ENCODE data around the gene NME3.
"Not testable (repeated sequence)": the region's sequence is repeated elsewhere in the genome, so short reads cannot be mapped to it uniquely, and the experiment has no call there.

Gene NME3

GRCh38 chr16:1754204-1754603, 17.1 kb downstream of the NME3 start:
- no peak for DNase-seq (ENCODE audit: low read depth in 2 of 2, low spot score in 1 of 2)

- DNase-seq (ENCODE audit: low read depth in 2 of 2, low spot score in 1 of 2), result no peak
Measured at GRCh38 chr16:1752853-1753252, 18.5 kb downstream of the NME3 start.

DNA sequence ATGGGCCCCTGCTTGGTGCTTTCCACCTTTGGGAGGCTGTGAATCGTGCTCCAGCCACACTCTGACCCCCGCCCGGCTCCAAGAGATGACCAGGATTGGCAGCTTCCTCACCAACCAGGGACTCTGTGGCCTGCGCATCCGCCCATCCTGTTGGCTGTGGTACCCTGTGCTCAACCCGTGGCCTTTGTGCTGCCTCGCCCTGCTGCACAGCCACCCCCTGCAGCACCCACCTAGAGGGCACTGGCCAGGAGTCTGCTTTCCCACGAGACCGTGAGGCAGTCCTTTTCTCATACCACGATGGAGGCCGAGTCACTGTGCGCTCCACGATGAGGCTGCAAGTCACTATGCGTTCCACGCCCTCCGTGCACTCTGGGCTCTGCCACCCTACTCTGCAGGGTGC, 19.4 kb downstream of the NME3 start:
- DNase-seq (ENCODE audit: low read depth in 2 of 2, low spot score in 1 of 2), result no peak

GRCh38 chr16:1749152-1750117, 21.9 kb downstream of the NME3 start:
- DNase-seq (ENCODE audit: low read depth in 2 of 2, low spot score in 1 of 2), result no peak

DNA sequence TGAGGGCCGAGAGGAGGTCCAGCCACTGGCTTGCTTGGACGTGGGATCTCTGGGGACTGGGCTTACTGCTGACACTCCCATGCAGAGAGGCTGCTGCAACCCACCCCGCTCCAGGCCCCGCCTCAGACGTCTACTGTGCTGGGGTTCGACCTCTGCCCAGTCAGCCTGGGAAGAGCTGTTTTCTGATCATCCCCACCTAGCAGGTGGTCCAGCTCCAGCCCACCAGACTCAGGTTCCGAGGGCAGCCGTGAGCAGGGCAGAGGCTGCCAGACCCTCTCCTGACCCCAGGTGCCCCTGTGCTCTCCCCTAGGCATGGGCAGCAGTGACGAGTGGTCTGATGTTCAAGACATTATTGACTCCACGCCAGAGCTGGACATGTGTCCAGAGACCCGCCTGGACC, 23.4 kb downstream of the NME3 start:
- DNase-seq (ENCODE audit: low read depth in 2 of 2, low spot score in 1 of 2), result no peak

DNA sequence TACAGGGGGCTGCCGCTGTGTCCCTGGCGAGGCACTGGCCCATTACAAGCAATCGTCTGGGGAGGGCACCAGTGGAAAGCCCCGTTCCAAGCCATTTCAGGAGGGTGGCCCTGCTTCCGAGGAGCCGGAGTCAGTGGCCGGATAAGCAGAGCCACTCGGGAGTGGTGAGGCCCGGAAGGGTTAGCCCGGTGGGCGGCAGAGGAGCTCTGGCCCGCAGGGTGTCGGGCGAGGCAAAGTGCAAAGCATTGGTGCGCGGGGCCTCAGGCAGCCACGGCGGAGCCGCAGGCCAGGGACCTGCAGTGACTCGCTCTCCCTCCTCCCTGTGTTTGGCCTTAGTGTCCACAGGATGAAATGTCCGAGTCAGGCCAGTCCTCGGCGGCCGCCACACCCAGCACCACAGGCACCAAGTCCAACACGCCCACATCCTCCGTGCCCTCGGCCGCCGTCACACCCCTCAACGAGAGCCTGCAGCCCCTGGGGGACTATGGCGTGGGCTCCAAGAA, 24.6 kb downstream of the NME3 start:
- DNase-seq (ENCODE audit: low read depth in 2 of 2, low spot score in 1 of 2), result no peak

- DNase-seq (ENCODE audit: low read depth in 2 of 2, low spot score in 1 of 2), result no peak
Measured at GRCh38 chr16:1745900-1746692, 25.2 kb downstream of the NME3 start.

DNA sequence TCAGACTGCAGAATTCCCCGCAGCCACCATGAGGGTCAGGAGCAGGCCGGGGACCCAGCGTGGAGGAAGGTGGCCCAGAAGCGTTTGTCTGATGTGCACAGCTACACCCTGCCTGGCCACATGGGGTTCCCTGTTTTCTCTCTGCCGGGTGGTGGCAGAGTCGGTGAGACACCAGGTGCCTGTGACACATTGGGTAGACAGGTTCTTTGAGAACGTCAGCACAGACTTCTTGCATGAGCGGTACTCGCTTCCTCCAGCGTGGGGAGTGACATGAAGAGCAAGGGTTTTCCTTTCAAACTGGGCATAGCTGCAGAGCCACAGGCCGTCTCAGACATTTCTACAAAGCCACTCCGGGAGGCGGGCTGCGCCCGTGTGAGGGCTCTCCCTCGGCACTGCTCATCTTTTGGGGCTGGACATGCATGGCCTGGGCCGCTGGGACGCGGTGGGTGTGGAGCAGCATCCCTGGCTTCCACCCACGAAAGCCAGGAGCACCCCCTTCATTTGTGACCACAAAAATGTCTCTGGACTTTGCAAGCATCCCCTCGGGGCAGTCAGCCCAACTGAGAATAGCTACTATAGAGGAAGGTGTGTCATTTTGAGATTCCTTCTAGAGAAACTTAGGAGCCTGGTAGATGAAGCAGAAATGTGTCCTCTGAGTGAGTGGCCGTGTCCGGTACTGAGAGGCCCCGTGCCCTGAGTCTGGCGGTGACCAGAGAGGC, 26.0 kb downstream of the NME3 start:
- no peak for DNase-seq (ENCODE audit: low read depth in 2 of 2, low spot score in 1 of 2)

GRCh38 chr16:1744338-1744840, 27.0 kb downstream of the NME3 start:
- no peak for DNase-seq (ENCODE audit: low read depth in 2 of 2, low spot score in 1 of 2)

- no peak for DNase-seq (ENCODE audit: low read depth in 2 of 2, low spot score in 1 of 2)
Measured at GRCh38 chr16:1743376-1744337, 27.7 kb downstream of the NME3 start.

GRCh38 chr16:1741553-1742165, 29.7 kb downstream of the NME3 start:
- DNase-seq (ENCODE audit: low read depth in 2 of 2, low spot score in 1 of 2), result no peak

GRCh38 chr16:1740781-1741490, 30.4 kb downstream of the NME3 start:
- no peak for DNase-seq (ENCODE audit: low read depth in 2 of 2, low spot score in 1 of 2)

DNA sequence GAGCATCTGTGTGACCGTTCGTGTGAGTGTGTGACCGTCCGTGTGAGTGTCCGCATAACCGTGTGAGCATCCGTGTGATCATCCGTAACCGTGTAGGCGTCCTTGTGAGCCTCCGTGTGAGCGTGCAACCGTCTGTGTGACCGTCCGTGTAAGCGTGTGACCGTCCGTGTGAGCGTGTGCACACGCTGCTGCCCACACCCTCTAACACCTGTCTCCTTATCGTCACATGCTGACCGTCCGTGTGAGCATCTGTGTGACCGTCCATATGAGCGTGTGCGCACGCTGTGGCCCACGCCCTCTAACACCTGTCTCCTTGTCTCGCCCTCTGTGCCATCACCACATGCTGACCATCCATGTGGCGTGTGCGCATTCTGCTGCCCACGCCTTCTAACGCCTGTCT, 31.1 kb downstream of the NME3 start:
- DNase-seq (ENCODE audit: low read depth in 2 of 2, low spot score in 1 of 2), result no peak

- DNase-seq (ENCODE audit: low read depth in 2 of 2, low spot score in 1 of 2), result no peak
Measured at GRCh38 chr16:1734816-1735215, 36.5 kb downstream of the NME3 start.

GRCh38 chr16:1734123-1734522, 37.2 kb downstream of the NME3 start:
- DNase-seq (ENCODE audit: low read depth in 2 of 2, low spot score in 1 of 2), result no peak

GRCh38 chr16:1732551-1732987, 38.8 kb downstream of the NME3 start:
- DNase-seq (ENCODE audit: low read depth in 2 of 2, low spot score in 1 of 2), result not testable (repeated sequence)

DNA sequence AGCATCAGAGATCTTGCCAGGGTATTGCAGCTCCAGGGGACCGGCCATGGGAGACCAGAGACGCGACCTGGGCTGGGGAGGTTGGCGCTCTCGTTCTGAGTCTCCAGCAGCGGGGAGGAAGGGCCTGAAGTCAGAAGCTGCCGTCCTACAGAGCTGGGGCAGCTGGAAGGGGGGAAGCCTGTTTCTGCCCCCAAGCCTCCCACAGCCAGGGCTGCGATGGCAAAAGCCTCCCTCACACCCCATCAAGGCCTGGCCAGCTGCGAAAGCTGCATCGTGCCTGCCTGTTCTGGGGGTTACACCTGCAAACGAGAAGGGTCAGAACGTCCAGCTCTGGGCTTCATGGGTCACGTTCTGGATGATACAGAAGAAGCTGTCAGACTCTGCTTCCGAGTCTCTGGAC, 39.3 kb downstream of the NME3 start:
- DNase-seq (ENCODE audit: low read depth in 2 of 2, low spot score in 1 of 2), result no peak

DNA sequence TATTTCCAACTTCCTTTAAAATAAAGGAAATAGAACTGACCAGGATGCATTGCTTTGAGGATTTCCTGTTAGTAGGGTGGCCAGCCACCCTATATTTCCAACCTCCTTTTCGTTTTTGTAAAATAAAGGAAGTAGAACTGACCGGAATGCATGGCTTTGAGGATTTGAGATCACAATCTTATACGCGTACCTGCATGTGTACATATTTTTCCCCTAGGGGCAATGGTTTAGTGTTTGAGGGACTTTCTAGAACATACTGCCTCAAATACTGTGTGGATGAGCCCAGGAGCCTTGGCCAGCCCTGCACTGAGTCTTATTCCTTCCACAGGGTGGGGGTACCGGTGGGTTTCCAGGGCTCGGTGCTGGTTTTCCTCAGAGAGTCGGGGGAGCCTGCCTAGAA, 39.7 kb downstream of the NME3 start:
- no peak for DNase-seq (ENCODE audit: low read depth in 2 of 2, low spot score in 1 of 2)

DNA sequence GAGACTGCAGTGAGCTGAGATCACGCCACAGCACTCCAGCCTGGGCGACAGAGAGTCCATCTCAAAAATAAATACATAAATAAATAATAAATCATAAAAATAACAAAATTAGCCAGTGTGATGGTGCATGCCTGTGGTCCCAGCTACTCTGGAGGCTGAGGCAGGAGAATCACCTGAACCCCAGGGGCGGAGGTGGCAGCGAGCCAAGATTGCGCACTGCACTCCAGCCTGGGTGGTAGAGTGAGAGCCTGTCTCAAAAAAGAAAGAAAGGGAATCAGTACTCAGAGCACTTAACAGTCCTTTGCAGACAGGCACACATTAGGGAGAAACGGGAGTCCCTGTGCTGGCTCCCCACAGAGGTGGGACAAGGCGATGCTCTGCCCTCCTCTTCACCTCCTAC, 40.3 kb downstream of the NME3 start:
- no peak for DNase-seq (ENCODE audit: low read depth in 2 of 2, low spot score in 1 of 2)
